HCEC 1CT (cell line): ENCODE results near the gene SMARCB1.

Experiments
- DNase-seq: peaks from one replicate; pipeline ENCODE4 v3.0.0-alpha.2; 2017

The SMARCB1 gene

DNA sequence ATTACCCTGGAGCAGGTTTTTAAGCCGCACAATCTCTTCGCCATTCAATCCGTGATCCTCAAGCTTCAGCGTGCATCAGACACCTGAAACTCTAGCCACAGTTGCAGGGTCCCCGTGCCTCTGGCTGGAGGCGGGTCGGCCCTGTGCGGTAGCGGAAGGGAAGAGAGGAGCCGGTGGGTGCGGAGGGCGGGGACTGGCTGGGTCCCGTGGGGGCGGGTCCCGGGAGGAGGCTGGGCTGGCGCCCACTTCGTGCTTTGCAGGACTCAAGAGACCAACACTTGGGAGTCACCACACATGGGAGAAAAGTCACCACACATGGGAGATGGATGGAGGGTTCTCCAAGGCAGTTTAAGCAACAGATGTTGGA lies 23.2 kb upstream of the SMARCB1 start:
- no peak for DNase-seq

GRCh38 chr22:23763954-23764353 lies 22.8 kb upstream of the SMARCB1 start:
- DNase-seq: no peak

GRCh38 chr22:23764899-23765881 lies 21.6 kb upstream of the SMARCB1 start:
- DNase-seq: no peak

GRCh38 chr22:23767303-23767672 lies 19.5 kb upstream of the SMARCB1 start:
- DNase-seq: no peak

- DNase-seq: peak; percentile 67
Measured at GRCh38 chr22:23767673-23768548, 18.9 kb upstream of the SMARCB1 start, which contains the start of gene CHCHD10. CHCHD10 (minus strand) TSS chr22:23767972; CDS start chr22:23767874, 98 bp downstream.

DNA sequence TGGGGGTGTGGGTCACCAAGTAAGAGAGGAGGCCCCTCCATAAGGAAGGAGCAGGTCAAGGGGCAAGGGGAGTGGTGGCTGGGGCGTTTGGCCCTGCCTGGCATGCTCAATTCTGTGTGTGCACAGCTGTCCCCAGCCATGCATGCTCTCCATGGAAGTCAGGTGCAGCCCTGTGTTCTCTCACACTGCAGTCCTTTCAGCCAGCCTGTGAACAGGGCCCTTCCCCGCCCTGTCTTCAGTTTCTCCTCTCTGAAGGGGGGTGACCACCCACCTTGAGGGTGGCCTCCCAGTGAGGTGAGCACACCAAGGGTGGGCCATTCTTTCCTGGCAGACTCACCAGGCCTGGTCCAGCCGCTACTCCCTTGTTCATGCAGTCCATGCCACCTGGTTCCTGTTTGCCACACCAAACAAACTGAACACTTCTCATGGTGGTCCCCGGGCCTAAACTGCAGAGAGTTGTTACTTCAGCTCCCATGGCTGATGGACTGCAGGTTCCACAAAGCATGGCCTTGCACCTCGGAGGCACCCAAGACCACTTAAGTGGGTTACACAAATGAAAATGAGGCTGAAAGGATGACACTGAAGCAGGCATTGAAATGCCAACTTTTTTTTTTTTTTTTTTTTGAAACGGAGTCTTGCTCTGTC lies 17.3 kb upstream of the SMARCB1 start:
- no peak for DNase-seq

- no peak for DNase-seq
Measured at GRCh38 chr22:23772315-23772648, 14.5 kb upstream of the SMARCB1 start.

- DNase-seq: peak; percentile 34
Measured at GRCh38 chr22:23772649-23773473, 13.9 kb upstream of the SMARCB1 start, which contains the start of gene MMP11. MMP11 (plus strand) TSS chr22:23772849; CDS start chr22:23772871, 22 bp downstream.

GRCh38 chr22:23773483-23774113 lies 13.2 kb upstream of the SMARCB1 start:
- DNase-seq: no peak

DNA sequence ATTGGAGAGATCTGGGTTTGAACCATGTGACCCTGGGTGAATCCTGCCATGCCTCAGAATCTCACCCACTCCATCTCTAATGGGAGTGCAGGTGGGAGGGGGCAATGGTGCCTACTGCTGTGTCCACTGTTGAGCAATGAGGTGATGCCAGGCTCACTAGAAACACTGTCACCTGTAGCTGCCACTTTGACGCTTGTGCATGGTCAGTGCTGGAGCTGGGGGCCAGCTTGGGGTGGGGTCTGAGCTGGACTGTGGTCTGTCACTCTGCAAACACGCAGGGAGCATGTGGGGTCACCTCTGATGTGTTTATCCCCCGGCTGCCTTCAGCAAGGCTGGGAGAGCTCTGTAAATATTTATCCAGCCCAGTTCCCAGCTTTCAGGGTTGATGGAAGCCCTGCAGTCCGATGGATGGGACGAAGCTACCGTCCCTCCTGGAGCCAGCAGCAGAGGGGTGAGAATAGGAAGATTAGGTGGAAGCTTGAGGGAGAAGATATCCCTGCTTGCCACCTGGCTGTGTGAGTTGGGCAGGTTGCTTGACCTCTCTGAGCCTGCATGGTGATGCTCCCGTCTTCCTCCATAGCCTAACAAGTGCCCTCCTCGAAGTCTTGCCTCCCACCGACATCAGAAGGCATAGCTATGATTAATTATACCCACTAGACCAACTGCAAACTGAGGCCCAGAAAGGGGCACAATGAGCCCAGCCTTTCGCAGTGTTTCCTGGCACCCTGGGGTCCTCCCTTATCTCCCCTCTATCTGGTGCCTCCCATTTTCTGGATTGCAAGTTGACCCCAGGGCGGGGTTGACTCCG lies 12.4 kb upstream of the SMARCB1 start:
- DNase-seq: no peak

- no peak for DNase-seq
Measured at GRCh38 chr22:23774922-23775436, 11.8 kb upstream of the SMARCB1 start.

DNA sequence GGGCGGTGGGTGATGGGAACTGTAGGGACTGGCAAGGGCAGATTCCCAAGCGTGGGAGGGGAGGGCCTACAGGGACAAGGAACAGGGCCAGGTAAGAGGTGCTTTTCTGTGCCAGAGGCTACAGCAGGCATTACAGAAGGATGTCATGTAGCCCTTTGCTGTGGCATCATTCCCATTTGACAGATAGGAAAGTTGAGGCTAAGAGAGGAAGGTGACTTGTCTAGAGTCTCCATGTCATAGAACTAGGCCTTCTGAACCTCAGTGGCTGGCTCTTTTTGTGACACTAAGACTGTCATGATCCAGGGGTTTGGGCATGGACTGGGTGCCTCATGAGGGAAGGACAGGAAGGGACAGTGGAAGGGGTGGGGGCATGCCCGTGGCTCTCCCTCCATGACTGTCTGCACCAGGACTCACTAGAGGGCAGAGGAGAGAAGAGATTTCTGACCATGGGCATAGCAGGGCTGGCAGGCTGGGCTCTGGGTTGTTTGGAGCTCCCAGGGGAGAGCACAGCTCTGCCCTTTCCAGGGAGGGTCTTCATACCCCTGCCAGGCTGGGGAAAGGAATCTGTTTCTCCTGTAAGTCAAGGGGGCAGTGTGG lies 10.9 kb upstream of the SMARCB1 start:
- DNase-seq: no peak

DNA sequence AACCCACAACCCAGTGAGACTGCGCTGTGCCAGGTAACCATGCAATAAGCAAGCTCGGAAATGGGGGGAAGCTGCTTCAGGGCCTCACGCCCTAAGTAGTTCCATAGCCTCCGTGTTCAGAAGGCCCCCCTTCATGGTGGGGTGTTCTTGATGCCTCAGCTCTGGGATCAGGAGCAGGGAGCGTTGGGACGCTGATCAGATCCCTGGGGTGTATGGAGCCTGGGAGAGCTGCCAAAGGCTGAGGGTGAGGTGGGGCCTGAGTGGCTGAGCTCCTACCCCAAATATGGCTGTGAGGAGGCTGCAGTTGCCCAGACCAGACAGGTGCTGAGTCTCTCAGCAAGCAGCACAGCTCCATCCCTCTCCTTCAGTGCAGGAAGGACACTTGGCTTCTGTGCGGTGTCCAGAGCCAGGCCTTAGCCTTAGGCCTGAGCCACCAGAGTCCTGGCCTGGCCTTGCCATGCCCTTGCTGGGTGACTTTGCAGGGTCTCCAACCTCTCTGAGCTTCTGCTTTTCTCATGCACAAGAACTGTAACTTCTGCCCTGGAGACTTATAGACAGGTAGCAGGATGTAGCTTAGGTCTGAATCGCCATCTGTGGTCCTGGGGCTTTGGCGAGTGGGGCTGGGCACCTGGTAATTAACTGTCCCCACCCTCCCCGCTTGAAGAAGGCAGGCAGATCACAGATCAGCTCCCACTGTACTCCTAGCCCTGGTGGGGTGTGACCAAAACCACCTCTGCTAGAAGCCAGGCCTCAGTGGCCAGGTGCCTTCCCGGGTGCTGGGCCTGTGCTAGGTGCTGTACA lies 8.8 kb upstream of the SMARCB1 start:
- DNase-seq: no peak

GRCh38 chr22:23778577-23778900 lies 8.2 kb upstream of the SMARCB1 start:
- no peak for DNase-seq

- no peak for DNase-seq
Measured at GRCh38 chr22:23779083-23779482, 7.7 kb upstream of the SMARCB1 start.

DNA sequence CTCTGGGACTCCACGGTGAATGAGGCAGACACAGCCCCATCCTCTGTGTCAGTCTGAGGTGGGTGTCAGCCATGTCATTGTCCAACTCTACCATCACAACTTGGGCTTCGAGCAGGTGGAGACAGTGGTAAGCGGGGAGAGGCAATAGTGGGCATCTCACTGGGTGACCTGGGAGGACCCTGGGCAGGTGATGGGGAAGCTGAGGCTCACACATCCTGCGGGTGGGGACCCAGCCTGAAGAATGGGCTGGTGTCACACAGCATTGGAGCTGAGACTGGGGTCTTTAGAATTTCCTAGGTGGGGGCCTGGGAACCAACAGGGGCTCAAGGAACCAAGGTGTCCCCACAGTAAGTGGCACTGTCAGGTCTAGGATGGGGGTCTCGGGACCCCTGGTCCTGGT lies 7.0 kb upstream of the SMARCB1 start:
- DNase-seq: no peak

DNA sequence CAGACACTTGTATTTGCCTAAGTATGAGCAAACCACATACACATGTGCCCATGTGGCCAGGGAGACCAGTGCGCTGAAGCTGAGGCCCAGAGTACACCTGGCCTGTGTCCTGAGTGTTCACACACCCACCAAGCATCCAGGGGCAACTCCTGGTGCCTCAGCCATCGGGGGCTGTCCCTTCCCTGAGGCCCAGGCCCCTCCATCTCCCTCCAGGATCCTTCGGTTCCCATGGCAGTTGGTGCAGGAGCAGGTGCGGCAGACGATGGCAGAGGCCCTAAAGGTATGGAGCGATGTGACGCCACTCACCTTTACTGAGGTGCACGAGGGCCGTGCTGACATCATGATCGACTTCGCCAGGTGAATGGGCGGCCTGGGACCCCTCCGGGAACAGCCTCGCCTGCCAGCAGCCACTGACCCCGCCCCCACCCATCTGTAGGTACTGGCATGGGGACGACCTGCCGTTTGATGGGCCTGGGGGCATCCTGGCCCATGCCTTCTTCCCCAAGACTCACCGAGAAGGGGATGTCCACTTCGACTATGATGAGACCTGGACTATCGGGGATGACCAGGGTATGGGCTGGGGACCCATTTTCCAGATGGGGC lies 6.5 kb upstream of the SMARCB1 start:
- DNase-seq: no peak

DNA sequence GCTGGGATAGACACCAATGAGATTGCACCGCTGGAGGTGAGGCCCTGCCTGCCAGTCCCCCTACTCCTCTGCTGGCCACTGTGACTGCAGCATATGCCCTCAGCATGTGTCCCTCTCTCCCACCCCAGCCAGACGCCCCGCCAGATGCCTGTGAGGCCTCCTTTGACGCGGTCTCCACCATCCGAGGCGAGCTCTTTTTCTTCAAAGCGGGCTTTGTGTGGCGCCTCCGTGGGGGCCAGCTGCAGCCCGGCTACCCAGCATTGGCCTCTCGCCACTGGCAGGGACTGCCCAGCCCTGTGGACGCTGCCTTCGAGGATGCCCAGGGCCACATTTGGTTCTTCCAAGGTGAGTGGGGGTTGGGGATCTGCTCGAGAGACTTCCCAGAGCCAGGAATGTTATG lies 5.7 kb upstream of the SMARCB1 start:
- no peak for DNase-seq
